Liver (tissue), 3 donors: Measurements from ENCODE around the gene GIMAP6.

Experiments
- ATF3 ChIP-seq: IDR thresholded peaks from 2 replicates; pipeline ENCODE4 v1.6.1; 2016; ENCODE audit warnings: antibody characterized with exemption
- CTCF ChIP-seq: fragments of 150-350 bp; IDR thresholded peaks from 2 replicates; pipeline ENCODE4 v1.5.1; 2017; ENCODE audit warnings: improper control_type of control experiment, low read depth, low read length; ENCODE audit not compliant: missing input control
- FOXA1 ChIP-seq: IDR thresholded peaks from 2 replicates; pipeline ENCODE4 v1.6.1; 2016; ENCODE audit warnings: antibody characterized with exemption
- GABPA ChIP-seq, 2 donors: IDR thresholded peaks in 1 of 2; conservative IDR thresholded peaks in 1 of 2; 2 replicates each; pipeline ENCODE4 v1.6.1; 2016; ENCODE audit warnings: antibody characterized with exemption in 2 of 2, mild to moderate bottlenecking in 1 of 2, moderate library complexity in 1 of 2
- JUND ChIP-seq, 2 donors: IDR thresholded peaks; 2 replicates each; pipeline ENCODE4 v1.6.1; 2016; ENCODE audit warnings: antibody characterized with exemption in 2 of 2
- RAD21 ChIP-seq, 2 donors: IDR thresholded peaks; 2 replicates each; pipeline ENCODE4 v1.6.1; 2016; ENCODE audit warnings: antibody characterized with exemption in 2 of 2, mild to moderate bottlenecking in 2 of 2
- REST ChIP-seq: IDR thresholded peaks from 2 replicates; pipeline ENCODE4 v1.6.1; 2016; ENCODE audit warnings: antibody characterized with exemption, mild to moderate bottlenecking
- YY1 ChIP-seq: IDR thresholded peaks from 2 replicates; pipeline ENCODE4 v1.6.1; 2016; ENCODE audit warnings: antibody characterized with exemption, mild to moderate bottlenecking
- donor health status: healthy.
- donor health status: healthy.

GRCh38 chr7:150610233-150610632 lies 22.0 kb downstream of the GIMAP6 start:
- no peak for TF ChIP-seq CTCF
- TF ChIP-seq REST = no peak
- no peak for TF ChIP-seq GABPA (IDR thresholded peaks at IDR 0.05 in 1 of 2, conservative IDR thresholded peaks at IDR 0.05 in 1 of 2)
- no peak for TF ChIP-seq ATF3
- no peak for TF ChIP-seq YY1
- TF ChIP-seq FOXA1 = no peak
- no peak for TF ChIP-seq RAD21 (IDR thresholded peaks at IDR 0.05)
- TF ChIP-seq JUND (IDR thresholded peaks at IDR 0.05) = no peak
